Trophoblast cell (in vitro differentiated cells and primary cell): ENCODE data around the gene CDH26.

Experiments used
- DNase-seq, 2 donors: peaks; one replicate each; pipeline ENCODE4 v3.0.0-alpha.2; 2016
- H2AFZ ChIP-seq: 2 replicates; pipeline ENCODE4 v1.6.1; 2013; ENCODE audit warnings: low read length, moderate library complexity, mild to moderate bottlenecking; ENCODE audit not compliant: insufficient read depth, poor library complexity
- H2AK5ac ChIP-seq: 2 replicates; pipeline ENCODE4 v1.6.1; 2013; ENCODE audit warnings: mild to moderate bottlenecking, low read length
- H2BK120ac ChIP-seq: 2 replicates; pipeline ENCODE4 v1.6.1; 2013; ENCODE audit warnings: low read length, mild to moderate bottlenecking, moderate library complexity; ENCODE audit not compliant: insufficient read depth, poor library complexity
- H2BK12ac ChIP-seq: 2 replicates; pipeline ENCODE4 v1.6.1; 2013; ENCODE audit warnings: mild to moderate bottlenecking, low read length, moderate library complexity
- H2BK5ac ChIP-seq: 2 replicates; pipeline ENCODE4 v1.6.1; 2013; ENCODE audit warnings: low read length, low read depth, moderate library complexity, mild to moderate bottlenecking; ENCODE audit not compliant: poor library complexity
- H3K14ac ChIP-seq: 2 replicates; pipeline ENCODE4 v1.6.1; 2013; ENCODE audit warnings: mild to moderate bottlenecking, low read length
- H3K18ac ChIP-seq: 2 replicates; pipeline ENCODE4 v1.6.1; 2013; ENCODE audit warnings: mild to moderate bottlenecking, low read length
- H3K23ac ChIP-seq: 2 replicates; pipeline ENCODE4 v1.6.1; 2013; ENCODE audit warnings: low read length
- H3K27ac ChIP-seq: 2 replicates; pipeline ENCODE4 v1.5.1; 2013; ENCODE audit warnings: low read depth, mild to moderate bottlenecking, inconsistent platforms, low read length, moderate library complexity
- H3K27me3 ChIP-seq: 2 replicates; pipeline ENCODE4 v1.6.1; 2013; ENCODE audit warnings: inconsistent platforms, mild to moderate bottlenecking, low read length, moderate library complexity; ENCODE audit not compliant: insufficient read depth
- H3K36me3 ChIP-seq, 2 experiments: 1 replicate in 1 of 2; 2 replicates in 1 of 2; pipeline ENCODE4 v1.6.1; 2013; ENCODE audit warnings: low read length in 2 of 2, mild to moderate bottlenecking in 2 of 2, moderate library complexity in 1 of 2; ENCODE audit not compliant: insufficient read depth in 2 of 2, control insufficient read depth in 1 of 2
- H3K4ac ChIP-seq: 2 replicates; pipeline ENCODE4 v1.6.1; 2013; ENCODE audit warnings: low read depth, mild to moderate bottlenecking, low read length, moderate library complexity
- H3K4me1 ChIP-seq, 2 experiments: 1 replicate in 1 of 2; 2 replicates in 1 of 2; pipeline ENCODE4 v1.6.1; 2013; ENCODE audit warnings: low read length in 2 of 2, mild to moderate bottlenecking in 2 of 2, moderate library complexity in 1 of 2; ENCODE audit not compliant: insufficient read depth in 2 of 2, control insufficient read depth in 1 of 2
- H3K4me2 ChIP-seq: 2 replicates; pipeline ENCODE4 v1.6.1; 2013; ENCODE audit warnings: inconsistent platforms, mild to moderate bottlenecking, low read length, moderate library complexity
- H3K4me3 ChIP-seq: 2 replicates; pipeline ENCODE4 v1.5.1; 2013; ENCODE audit warnings: mild to moderate bottlenecking, low read depth, low read length, inconsistent platforms
- H3K79me1 ChIP-seq: one replicate; pipeline ENCODE4 v1.6.1; 2013; ENCODE audit warnings: low read length
- H3K79me2 ChIP-seq: 2 replicates; pipeline ENCODE4 v1.6.1; 2013; ENCODE audit warnings: low read length, mild to moderate bottlenecking; ENCODE audit not compliant: control insufficient read depth, insufficient read depth, poor library complexity
- H3K9ac ChIP-seq: 2 replicates; pipeline ENCODE4 v1.6.1; 2013; ENCODE audit warnings: mild to moderate bottlenecking, low read length
- H3K9me3 ChIP-seq: 2 replicates; pipeline ENCODE4 v1.6.1; 2013; ENCODE audit warnings: low read depth, mild to moderate bottlenecking, control low read depth, inconsistent platforms, low read length; ENCODE audit not compliant: insufficient read depth
- H4K12ac ChIP-seq: 2 replicates; pipeline ENCODE4 v1.6.1; 2013; ENCODE audit warnings: low read depth, mild to moderate bottlenecking, low read length, moderate library complexity
- H4K8ac ChIP-seq: 2 replicates; pipeline ENCODE4 v1.6.1; 2013; ENCODE audit warnings: low read depth, mild to moderate bottlenecking, low read length, moderate library complexity
- H4K91ac ChIP-seq: one replicate; pipeline ENCODE4 v1.6.1; 2013; ENCODE audit warnings: low read depth, mild to moderate bottlenecking, low read length, moderate library complexity
- WGBS: extraction: QIAGEN DNeasy Blood & Tissue Kit; methylation state at CpG from one replicate; pipeline ENCODE4 v1.1.7; 2013; ENCODE audit warnings: missing lambda C conversion rate; ENCODE audit not compliant: insufficient read length, insufficient coverage; ENCODE audit errors: extremely low coverage; 5-methylcytosine and 5-hydroxymethylcytosine counted together

CDH26 gene

GRCh38 chr20:60000271-60001042 lies 42.2 kb downstream of the CDH26 start:
- Histone ChIP-seq H2AFZ (no peak overlapping the region), H2BK5ac (no peak overlapping the region), H3K79me2 (no peaks in the 10 kb centered on the region), H3K9me3 (no peaks in the 10 kb centered on the region), H3K27ac (no peak overlapping the region), H2AK5ac (no peak overlapping the region), H3K9ac (no peak overlapping the region), H4K91ac (no peak overlapping the region), H4K12ac (no peak overlapping the region), H3K23ac (no peak overlapping the region), H3K18ac (no peak overlapping the region), H4K8ac (no peak overlapping the region), H3K4me3 (no peak overlapping the region), H3K14ac (no peak overlapping the region), H3K27me3 (no peaks in the 10 kb centered on the region), H3K79me1 (no peaks in the 10 kb centered on the region), H2BK12ac (no peak overlapping the region), H3K36me3 (no peaks in the 10 kb centered on the region), H3K4ac (no peak overlapping the region), H2BK120ac (no peak overlapping the region), H3K4me2 (no peak overlapping the region), H3K4me1 (peaks cover 0 to 2% of the 10 kb centered on the region in 2 experiments)
- no peak for DNase-seq
- WGBS: no CpG with 5 or more reads among the region's 8 CpGs

DNA sequence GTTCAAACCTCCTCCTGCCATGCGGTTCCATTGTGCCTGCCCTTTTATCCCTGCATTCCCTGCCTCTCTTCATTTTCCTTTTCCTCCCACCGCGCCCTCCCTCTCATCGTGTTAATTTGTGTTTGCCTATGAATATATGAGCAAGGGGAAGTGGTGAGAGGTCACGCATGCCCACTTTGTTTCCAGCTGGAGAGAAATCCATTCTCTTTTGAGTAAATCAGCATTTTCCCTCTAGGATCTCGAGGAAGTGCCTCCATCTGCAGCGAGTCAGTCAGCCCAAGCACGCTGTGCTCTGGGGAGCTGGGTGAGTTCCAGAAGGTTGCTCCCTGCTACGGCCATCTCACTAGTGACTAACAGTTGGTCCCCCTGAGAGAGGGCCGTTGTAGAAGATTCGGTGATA lies 42.9 kb downstream of the CDH26 start:
- no peak for DNase-seq
- H3K9me3 ChIP-seq: no peaks in the 10 kb centered on the region
- no peak overlapping the region for H4K12ac ChIP-seq
- H3K27me3 ChIP-seq: no peaks in the 10 kb centered on the region
- H3K14ac ChIP-seq: no peak overlapping the region
- H4K91ac ChIP-seq: no peak overlapping the region
- H3K4ac ChIP-seq: no peak overlapping the region
- no peak overlapping the region for H2AFZ ChIP-seq
- no peaks in the 10 kb centered on the region for H3K79me2 ChIP-seq
- no peak overlapping the region for H2BK12ac ChIP-seq
- WGBS: no CpG with 5 or more reads among the region's 11 CpGs
- H3K4me2 ChIP-seq: no peak overlapping the region
- no peak overlapping the region for H3K9ac ChIP-seq
- H3K4me3 ChIP-seq: no peak overlapping the region
- peaks cover 0 to 2% of the 10 kb centered on the region in 2 experiments for H3K4me1 ChIP-seq
- H3K27ac ChIP-seq: no peak overlapping the region
- no peaks in the 10 kb centered on the region for H3K79me1 ChIP-seq
- no peak overlapping the region for H2BK5ac ChIP-seq
- H2BK120ac ChIP-seq: no peak overlapping the region
- H3K36me3 ChIP-seq: no peaks in the 10 kb centered on the region
- H3K18ac ChIP-seq: no peak overlapping the region
- H4K8ac ChIP-seq: no peak overlapping the region
- no peak overlapping the region for H2AK5ac ChIP-seq
- no peak overlapping the region for H3K23ac ChIP-seq

DNA sequence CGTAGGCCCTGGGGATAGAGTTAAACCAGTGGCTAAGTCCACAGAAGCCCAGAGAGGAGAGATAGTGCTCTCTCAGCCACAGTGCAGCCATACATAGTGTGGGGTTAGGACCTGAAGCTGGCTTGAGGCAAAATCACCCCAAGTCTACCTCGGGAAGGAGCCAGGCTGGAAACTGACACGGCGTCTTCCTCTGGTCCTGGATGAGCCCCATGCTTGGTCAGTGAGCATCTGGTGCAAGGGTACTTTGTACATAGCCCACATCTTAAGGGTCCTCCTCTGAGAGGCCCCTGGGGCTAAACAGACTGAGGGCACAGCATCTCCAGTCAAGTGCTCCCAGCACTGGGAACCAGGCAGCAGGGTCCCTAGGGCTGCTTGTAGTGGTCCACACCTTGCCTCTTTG lies 45.6 kb downstream of the CDH26 start:
- no CpG with 5 or more reads among the region's 4 CpGs for WGBS

GRCh38 chr20:60006261-60006660 lies 48.0 kb downstream of the CDH26 start:
- DNase-seq: no peak
- no peak overlapping the region for H2AFZ ChIP-seq
- no peak overlapping the region for H3K14ac ChIP-seq
- no peak overlapping the region for H2BK120ac ChIP-seq
- H3K27ac ChIP-seq: no peak overlapping the region
- no peak overlapping the region for H3K18ac ChIP-seq
- no peak overlapping the region for H4K91ac ChIP-seq
- H3K27me3 ChIP-seq: no peaks in the 10 kb centered on the region
- H3K23ac ChIP-seq: no peak overlapping the region
- no peak overlapping the region for H3K4me3 ChIP-seq
- no peak overlapping the region for H4K8ac ChIP-seq
- H3K4me1 ChIP-seq: peaks cover 0 to 4% of the 10 kb centered on the region in 2 experiments
- no peak overlapping the region for H2BK12ac ChIP-seq
- no peaks in the 10 kb centered on the region for H3K79me1 ChIP-seq
- no peaks in the 10 kb centered on the region for H3K79me2 ChIP-seq
- H3K4ac ChIP-seq: no peak overlapping the region
- peaks cover 3% of the 10 kb centered on the region for H3K9me3 ChIP-seq
- H3K36me3 ChIP-seq: no peaks in the 10 kb centered on the region
- no CpG with 5 or more reads among the region's 4 CpGs for WGBS
- H3K4me2 ChIP-seq: no peak overlapping the region
- H3K9ac ChIP-seq: no peak overlapping the region
- no peak overlapping the region for H4K12ac ChIP-seq
- no peak overlapping the region for H2AK5ac ChIP-seq
- H2BK5ac ChIP-seq: no peak overlapping the region

More for the DNA sequence above, 45.6 kb downstream of the CDH26 start:
- Histone ChIP-seq H4K12ac (no peak overlapping the region), H3K27me3 (no peaks in the 10 kb centered on the region), H3K27ac (no peak overlapping the region), H2AK5ac (no peak overlapping the region), H3K36me3 (no peaks in the 10 kb centered on the region), H3K79me2 (no peaks in the 10 kb centered on the region), H3K9me3 (peaks cover 2% of the 10 kb centered on the region), H3K4me3 (no peak overlapping the region), H3K4ac (no peak overlapping the region), H3K4me2 (no peak overlapping the region), H2BK12ac (no peak overlapping the region), H4K8ac (no peak overlapping the region), H3K4me1 (peaks cover 0 to 2% of the 10 kb centered on the region in 2 experiments), H3K18ac (no peak overlapping the region), H3K79me1 (no peaks in the 10 kb centered on the region), H3K23ac (no peak overlapping the region), H3K9ac (no peak overlapping the region), H2BK5ac (no peak overlapping the region), H2AFZ (no peak overlapping the region), H2BK120ac (no peak overlapping the region), H3K14ac (no peak overlapping the region), H4K91ac (no peak overlapping the region)
- DNase-seq: no peak
